Left forelimb (tissue), 1 donor: Measurements from ENCODE around the gene ARHGEF25.
"Not testable (repeated sequence)": the region's sequence is repeated elsewhere in the genome, so short reads cannot be mapped to it uniquely, and the experiment has no call there.

Source experiments
- DNase-seq: peaks from one replicate; pipeline ENCODE4 v3.0.0-alpha.2; 2018; ENCODE audit warnings: low spot score

Gene ARHGEF25

GRCh38 chr12:57622293-57623245 lies 11.3 kb downstream of the ARHGEF25 start:
- no peak for DNase-seq

DNA sequence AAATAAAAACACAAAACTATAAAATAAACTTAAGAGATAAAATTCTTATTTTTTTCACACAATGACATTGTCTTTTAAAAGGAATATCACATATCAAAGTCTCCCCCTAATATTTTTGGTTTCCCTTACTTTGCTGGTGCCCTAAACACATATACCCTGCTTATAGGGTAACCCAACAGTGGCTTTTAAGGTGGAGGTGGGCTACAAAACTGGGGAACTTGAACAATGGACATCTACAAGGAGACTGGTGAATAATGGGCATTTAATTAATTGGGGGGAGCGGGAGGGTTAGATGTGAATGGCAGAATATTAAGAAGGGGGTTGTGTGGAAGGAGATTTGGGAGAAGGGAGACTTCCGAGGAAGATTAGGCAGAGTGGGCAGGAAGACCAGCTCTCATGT lies 12.2 kb downstream of the ARHGEF25 start:
- DNase-seq = no peak

- no peak for DNase-seq
Measured at GRCh38 chr12:57623811-57624390, 12.7 kb downstream of the ARHGEF25 start.

- no peak for DNase-seq
Measured at GRCh38 chr12:57624441-57625220, 13.4 kb downstream of the ARHGEF25 start.

GRCh38 chr12:57625261-57626032 lies 14.2 kb downstream of the ARHGEF25 start:
- no peak for DNase-seq

GRCh38 chr12:57626111-57626920 lies 15.1 kb downstream of the ARHGEF25 start:
- no peak for DNase-seq

GRCh38 chr12:57626921-57627445 lies 15.7 kb downstream of the ARHGEF25 start:
- DNase-seq = no peak

GRCh38 chr12:57627501-57628279 lies 16.5 kb downstream of the ARHGEF25 start:
- no peak for DNase-seq

DNA sequence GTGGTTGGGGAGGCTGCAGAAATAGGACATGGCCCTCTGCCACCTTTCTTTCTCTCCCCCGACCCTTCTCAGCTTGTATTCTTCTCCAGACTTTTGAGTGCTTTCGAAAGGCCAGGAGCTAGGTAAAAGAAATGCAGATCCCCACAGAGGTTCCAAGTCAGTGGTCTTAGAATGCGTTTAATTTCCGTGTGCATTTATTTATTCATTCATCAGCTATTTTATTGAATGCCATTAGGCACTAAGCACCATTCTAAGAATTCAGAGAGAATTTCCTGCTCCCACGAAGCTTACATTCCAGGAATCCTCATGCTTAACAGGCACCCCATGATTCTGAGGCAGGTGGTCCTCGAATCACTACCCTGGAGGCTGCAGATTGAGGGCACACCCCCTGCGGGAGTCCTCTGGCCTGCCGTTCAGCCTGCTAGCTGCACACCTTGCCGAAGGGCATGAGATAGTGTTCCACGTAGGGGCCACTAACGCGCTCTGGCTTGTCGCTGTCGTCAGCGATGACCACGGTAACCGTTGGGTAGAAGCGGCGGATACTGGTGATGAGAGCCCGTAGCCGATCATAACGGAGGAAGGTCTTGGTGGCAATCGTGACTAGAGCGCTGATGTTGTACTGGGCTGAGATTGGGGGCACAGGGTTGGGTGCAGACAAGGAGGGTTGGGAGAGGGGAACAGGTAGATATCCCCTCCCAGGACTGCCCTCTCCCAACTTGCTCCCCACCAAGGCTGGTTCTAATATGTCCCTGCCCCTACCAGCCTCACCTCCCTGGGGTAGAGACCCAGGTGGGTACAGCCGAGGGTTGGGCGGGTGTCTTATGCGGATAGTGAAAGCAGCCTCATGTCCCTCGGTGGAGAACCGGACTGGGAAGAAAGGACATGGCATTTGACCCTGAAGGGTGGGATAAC lies 17.3 kb downstream of the ARHGEF25 start:
- no peak for DNase-seq

DNA sequence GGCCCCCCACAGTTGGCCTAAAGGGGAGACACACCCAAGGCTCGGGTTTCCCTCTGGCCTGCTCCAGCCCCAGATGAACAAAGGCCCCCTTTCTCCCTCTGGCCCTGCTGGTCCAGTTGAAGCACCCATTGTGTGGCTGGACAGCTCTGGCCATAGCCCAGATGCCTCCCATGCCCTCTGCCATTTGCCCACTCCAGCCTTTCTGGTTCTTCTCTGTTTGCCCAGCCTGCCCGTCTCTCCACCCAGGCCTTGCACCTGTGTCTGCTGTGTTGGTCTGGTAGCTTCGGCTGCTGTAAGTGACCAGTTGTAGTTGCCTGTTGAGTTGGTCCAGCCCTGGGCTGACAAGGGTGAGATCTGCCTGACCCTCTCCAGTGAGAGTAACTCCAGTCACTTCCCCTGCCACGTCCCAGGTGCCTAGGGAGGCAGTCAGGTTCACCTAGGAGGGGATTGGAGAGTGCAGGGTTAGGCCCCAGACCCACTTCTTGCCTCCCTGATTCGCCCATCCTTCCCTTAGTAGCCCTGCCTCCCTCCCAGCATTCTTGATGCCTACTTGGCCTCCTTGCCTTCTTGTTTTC lies 18.7 kb downstream of the ARHGEF25 start:
- no peak for DNase-seq

GRCh38 chr12:57630891-57631433 lies 19.7 kb downstream of the ARHGEF25 start:
- DNase-seq = no peak

DNA sequence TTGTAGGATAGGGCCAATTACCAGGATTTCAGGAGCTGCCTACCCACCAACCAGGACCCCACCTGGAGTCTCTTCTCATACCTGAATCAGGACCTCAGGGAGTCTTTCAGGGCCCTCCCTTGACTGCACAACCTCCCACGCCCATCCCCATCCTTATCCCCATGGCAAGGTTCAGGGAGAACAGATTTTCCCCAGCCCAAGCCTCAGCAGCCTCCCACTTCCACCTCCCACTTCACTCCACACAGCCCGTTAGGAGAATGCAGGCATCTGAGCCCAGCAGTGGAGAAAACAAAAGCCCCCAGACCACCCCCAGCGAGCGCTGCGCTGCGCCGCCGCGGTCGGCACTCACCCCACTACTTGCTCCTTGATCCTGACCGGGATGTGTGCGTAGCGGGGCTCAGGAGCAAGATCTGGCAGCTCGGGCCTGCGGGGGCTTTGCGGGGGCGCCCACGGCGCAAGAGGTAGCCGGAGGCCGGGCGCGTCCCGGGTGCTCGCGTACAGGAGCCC lies 20.4 kb downstream of the ARHGEF25 start:
- no peak for DNase-seq

- no peak for DNase-seq
Measured at GRCh38 chr12:57632073-57632957, 21.1 kb downstream of the ARHGEF25 start.

DNA sequence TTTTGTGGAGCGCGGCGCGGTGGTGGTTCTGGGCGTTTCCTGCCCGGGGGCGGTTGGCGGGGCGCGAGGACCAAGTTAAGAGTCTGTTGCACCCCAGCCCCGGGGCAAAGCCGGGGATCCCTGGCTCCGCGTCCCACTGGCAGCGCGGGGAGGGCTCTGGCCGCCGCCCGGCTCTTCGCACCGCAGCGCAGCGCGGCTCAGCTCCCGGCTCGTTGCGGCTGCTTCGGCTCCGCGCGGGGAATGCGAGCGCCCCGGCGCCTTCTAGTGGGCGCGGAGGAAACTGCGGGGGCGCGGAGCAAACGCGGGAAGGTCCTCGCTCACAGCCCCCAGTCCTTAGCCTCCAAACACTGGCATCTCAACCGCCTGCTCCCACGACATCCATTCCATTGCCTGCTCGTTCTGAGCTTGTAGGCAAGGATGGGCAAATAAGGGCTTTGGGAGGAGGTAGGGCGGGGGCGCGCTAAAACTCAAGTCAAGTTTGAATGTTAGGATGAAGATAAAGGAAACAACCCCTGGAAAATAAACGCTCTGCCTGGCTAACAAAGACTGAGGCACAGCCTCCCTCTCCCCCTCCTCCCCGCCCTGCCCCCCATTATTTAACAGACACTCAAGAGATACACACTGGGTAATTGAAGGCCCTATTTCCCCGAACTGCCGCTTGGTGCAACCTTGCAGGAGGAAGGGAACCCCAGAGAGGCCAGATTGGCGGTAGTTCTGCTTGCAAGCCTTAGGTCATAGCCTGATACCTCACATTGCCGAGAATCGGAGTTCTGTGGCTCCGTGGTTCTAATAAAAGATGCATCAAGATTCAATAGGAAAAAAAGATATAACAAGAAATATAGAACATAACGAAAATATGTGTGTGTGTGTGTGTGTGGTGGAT lies 22.0 kb downstream of the ARHGEF25 start, which contains the start of gene B4GALNT1:
B4GALNT1 (minus strand) TSS at position 244 of the 883 bp plus-strand sequence. CDS start 1,069 bp downstream, outside the sequence.
- DNase-seq = no peak

DNA sequence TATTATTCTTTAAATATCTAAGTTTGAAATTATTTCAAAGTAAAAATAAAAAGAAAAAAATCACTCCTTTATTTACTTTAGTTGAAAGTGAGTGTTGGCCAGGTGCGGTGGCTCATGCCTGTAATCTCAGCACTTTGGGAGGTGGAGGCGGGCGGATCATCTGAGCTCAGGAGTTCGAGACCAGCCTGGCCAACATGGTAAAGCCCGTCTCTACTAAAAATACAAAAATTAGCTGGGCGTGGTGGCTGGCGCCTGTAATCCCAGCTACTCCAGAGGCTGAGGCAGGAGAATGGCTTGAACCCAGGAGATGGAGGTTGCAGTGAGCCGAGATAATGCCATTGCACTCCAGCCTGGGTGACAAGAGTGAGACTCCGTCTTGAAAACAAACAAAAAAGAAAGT lies 25.5 kb downstream of the ARHGEF25 start:
- not testable (repeated sequence) for DNase-seq

GRCh38 chr12:57637364-57637763 lies 26.1 kb downstream of the ARHGEF25 start:
- no peak for DNase-seq
